Ishikawa (cell line): ENCODE data around the gene TRIM54.

Source experiments
- CEBPB ChIP-seq: IDR thresholded peaks from 2 replicates; pipeline ENCODE4 v1.6.1; 2012
- CREB1 ChIP-seq: IDR thresholded peaks from 2 replicates; pipeline ENCODE4 v1.6.1; 2012; ENCODE audit warnings: low read depth
- EGR1 ChIP-seq: IDR thresholded peaks from 2 replicates; pipeline ENCODE4 v1.6.1; 2012
- EP300 ChIP-seq: IDR thresholded peaks from 2 replicates; pipeline ENCODE4 v1.6.1; 2012; ENCODE audit warnings: borderline replicate concordance
- FOXM1 ChIP-seq: IDR thresholded peaks from 2 replicates; pipeline ENCODE4 v1.6.1; 2012; ENCODE audit warnings: low read depth, borderline replicate concordance
- MAX ChIP-seq: IDR thresholded peaks from 2 replicates; pipeline ENCODE4 v1.6.1; 2012
- NFIC ChIP-seq: IDR thresholded peaks from 2 replicates; pipeline ENCODE4 v1.6.1; 2012
- RAD21 ChIP-seq: IDR thresholded peaks from 2 replicates; pipeline ENCODE4 v1.6.1; 2012; ENCODE audit warnings: low read depth
- REST ChIP-seq: IDR thresholded peaks from 2 replicates; pipeline ENCODE4 v1.6.1; 2012; ENCODE audit warnings: low read depth, mild to moderate bottlenecking
- TAF1 ChIP-seq: IDR thresholded peaks from 2 replicates; pipeline ENCODE4 v1.6.1; 2012; ENCODE audit warnings: low read depth, mild to moderate bottlenecking
- TCF12 ChIP-seq: IDR thresholded peaks from 2 replicates; pipeline ENCODE4 v1.6.1; 2012; ENCODE audit warnings: low read depth
- TEAD4 ChIP-seq: IDR thresholded peaks from 2 replicates; pipeline ENCODE4 v1.6.1; 2012
- USF1 ChIP-seq: IDR thresholded peaks from 2 replicates; pipeline ENCODE4 v1.6.1; 2012
- YY1 ChIP-seq: IDR thresholded peaks from 2 replicates; pipeline ENCODE4 v1.6.1; 2012; ENCODE audit warnings: low read depth
- ZBTB7A ChIP-seq: IDR thresholded peaks from 2 replicates; pipeline ENCODE4 v1.6.1; 2012; ENCODE audit warnings: low read depth

TRIM54 gene

GRCh38 chr2:27281855-27282559 is at the start of gene TRIM54:
TSS of gene TRIM54 (plus strand) at chr2:27282429. CDS start at chr2:27282732, 303 bp downstream.
- no peak for TF ChIP-seq TEAD4
- no peak for TF ChIP-seq NFIC
- no peak for TF ChIP-seq ZBTB7A
- TF ChIP-seq TCF12 = no peak
- TF ChIP-seq CREB1 = no peak
- no peak for TF ChIP-seq EGR1
- TF ChIP-seq TAF1 = no peak
- TF ChIP-seq CEBPB = no peak
- TF ChIP-seq YY1 = no peak
- no peak for TF ChIP-seq USF1
- TF ChIP-seq EP300 = no peak
- no peak for TF ChIP-seq MAX
- no peak for TF ChIP-seq RAD21

GRCh38 chr2:27233341-27233740 is 48.9 kb upstream of the TRIM54 start:
- no peak for TF ChIP-seq MAX
- no peak for TF ChIP-seq REST
- TF ChIP-seq EP300 = no peak
- TF ChIP-seq RAD21 = no peak
- TF ChIP-seq TCF12 = no peak
- TF ChIP-seq TEAD4 = no peak
- TF ChIP-seq NFIC = no peak
- TF ChIP-seq CREB1 = no peak
- TF ChIP-seq EGR1 = no peak
- no peak for TF ChIP-seq USF1
- no peak for TF ChIP-seq TAF1
- TF ChIP-seq CEBPB = no peak
- no peak for TF ChIP-seq YY1
- TF ChIP-seq ZBTB7A = no peak

GRCh38 chr2:27236136-27236535 is 46.1 kb upstream of the TRIM54 start:
- no peak for TF ChIP-seq RAD21
- TF ChIP-seq YY1 = no peak
- no peak for TF ChIP-seq EGR1
- TF ChIP-seq REST = no peak
- TF ChIP-seq MAX = no peak
- no peak for TF ChIP-seq USF1

GRCh38 chr2:27236626-27237025 is 45.6 kb upstream of the TRIM54 start:
- TF ChIP-seq TCF12 = no peak
- TF ChIP-seq FOXM1 = no peak
- no peak for TF ChIP-seq TAF1
- no peak for TF ChIP-seq ZBTB7A
- TF ChIP-seq CEBPB = no peak
- TF ChIP-seq TEAD4 = no peak
- TF ChIP-seq NFIC = no peak
- TF ChIP-seq CREB1 = no peak
- no peak for TF ChIP-seq RAD21
- no peak for TF ChIP-seq EGR1
- no peak for TF ChIP-seq YY1

- no peak for TF ChIP-seq TCF12
- no peak for TF ChIP-seq REST
Observed at GRCh38 chr2:27237341-27237945, 44.8 kb upstream of the TRIM54 start.
